DMS114 treated with DMSO at 0.1 percent for 48 hours (cell line): Measurements from ENCODE around the gene XXYLT1.

Experiments
- DNase-seq: peaks from one replicate; lab custom pipeline; 2025; ENCODE audit not compliant: unreplicated experiment; lab: John Stamatoyannopoulos, UW

Gene XXYLT1

DNA sequence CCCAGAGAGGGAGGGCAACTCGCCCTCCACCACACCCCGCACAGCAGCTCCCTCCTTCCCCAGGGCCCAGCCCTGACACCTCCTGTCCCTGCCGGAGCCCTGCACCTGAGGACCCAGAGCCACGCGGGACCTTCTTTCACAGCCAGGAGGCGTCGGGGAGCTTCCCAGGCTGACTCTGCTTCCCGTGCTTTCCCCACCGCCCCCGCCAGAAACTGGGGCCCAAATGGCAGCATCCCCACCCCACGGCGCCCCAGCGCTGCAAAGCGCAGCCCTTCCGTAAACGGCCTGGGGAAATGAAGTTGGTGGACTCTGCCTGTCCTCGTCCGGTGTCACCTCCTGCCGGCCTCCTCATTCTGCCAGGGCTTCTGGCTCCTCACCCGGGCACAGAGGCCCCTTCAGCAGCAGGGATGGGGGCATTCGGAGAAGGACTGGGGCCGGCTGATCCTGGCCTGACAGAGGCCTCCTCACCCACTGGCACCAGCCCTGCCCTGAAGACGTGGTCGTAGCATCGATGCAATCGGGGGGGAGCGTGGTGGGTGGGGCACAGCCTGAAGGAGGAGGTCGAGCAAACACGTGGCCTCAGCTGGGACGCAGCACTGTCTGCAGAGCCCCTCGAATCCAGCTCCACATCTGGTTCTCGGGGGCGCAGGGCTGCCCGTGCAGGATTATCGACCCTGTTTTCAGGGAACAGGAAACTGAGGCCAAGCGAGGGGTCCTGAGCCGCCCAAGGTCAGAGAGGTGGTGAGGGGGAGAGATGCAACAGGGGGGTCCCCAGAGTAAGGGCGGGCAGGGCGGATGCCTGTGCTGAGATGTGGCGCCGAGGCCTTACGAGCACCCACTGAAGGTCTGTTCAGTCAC, 235.4 kb downstream of the XXYLT1 start:
- DNase-seq, result no peak

DNA sequence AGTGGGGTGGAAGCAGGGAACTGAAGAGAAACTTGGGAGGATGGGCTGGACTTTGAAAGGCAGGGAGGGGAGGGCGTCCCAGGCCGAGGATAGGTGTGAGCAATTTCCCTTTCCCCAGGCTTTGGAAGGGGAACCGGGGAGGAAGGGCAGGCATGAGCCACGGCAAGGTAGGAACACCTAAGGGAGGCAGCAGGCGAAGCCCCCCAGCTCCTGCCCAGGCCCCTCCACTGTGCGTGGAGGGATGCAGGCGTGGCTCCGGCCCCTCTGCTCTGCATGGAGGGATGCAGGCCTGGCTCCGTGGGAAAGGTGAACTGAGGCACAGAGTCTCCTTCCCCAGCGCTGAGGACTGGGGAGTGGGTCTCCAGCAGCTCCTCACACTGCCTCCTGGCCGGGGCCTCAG, 236.4 kb downstream of the XXYLT1 start:
- DNase-seq, result no peak

DNA sequence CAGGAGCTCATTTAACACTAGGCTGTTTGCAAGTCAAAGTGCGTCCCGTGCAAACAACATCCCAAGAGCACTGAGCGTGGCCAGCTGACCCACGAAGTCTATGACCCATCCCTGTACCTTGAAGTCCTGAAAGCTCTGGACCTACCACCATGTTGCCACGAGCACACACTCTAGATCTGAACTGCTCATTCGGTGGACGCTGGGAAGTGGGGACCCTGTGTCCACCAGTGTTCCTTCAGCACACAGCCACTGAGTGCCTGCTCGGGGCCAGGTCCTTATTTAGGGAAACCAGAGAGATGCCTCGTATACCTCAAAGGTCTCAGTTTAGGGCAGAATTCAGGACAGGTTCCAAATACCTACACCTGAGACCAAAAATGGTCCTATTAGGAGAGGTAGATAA, 236.9 kb downstream of the XXYLT1 start:
- no peak for DNase-seq

DNA sequence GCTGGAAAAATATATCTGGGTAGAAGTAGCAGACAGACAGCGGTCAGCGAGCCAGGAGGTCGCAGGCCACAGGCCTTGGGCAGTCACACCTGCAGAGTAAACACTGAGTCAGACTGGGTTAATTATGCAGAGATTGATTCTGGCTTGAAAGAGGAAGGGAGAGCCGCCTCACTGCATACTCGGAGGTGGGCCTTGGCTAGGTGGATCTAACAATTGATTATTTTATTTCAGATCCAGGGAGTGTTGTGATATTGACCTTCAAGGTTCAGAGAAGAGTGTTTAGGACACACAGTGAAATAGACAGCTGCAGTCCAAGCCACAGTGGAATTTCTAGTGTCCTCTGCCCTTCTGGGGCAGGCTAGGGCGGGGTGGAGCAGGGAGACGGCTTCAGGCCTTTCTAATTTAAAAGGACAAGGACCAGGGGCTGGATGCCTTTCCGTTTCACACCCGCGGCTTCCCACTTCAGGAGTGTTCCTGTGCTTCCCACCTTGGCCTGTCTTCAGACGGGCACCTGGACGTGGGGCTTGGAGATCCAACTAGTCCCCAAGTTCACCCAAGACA, 237.3 kb downstream of the XXYLT1 start:
- no peak for DNase-seq

DNA sequence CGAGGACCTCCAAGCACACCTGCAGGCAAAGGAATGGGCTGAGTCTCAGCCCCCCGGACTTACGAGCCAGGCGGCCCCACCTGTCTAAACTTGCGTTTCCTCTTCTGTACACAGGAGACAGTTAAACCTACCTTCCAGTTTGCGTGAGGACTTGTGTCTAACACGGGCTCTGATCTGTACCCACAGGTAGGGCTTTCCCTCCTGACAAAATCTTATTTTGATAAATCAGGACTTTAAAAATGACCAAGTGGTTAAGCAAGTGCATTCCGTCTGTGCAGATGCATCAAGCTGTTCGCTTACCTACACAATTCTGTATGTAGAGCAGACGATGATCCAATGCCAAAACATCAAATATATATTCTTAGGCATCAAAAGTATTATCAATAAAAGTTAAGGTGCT, 238.0 kb downstream of the XXYLT1 start:
- DNase-seq, result no peak

DNA sequence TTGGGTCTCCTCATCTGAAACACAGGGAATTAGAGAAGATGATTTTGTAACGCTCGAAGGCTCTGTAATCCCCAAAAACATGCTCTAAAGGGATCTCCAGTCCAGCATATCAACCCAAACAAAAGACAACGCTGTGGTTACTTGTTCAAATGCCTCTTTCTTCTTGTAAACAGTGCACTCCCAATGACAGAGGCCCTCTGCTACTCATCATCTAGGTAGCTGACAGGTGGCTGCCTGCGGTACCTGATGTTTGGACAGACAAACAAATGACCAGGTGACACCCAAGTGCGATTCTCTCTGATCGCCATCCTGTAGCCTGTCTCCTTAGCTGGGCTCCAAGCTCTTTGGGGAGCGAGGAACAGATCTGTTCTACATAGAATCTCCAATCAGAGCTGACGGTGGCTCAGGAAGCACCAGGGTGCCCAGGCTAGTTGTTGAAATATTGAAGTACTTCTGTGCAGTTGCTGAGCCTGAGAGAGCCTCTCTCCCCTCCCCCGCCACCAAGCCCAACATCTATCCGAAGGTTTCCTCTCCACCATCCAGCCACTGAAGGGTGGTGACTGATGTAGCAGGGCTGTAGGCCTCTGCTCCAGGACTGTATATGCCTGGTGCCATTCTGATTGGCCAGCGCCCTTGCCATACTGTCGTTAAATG, 238.7 kb downstream of the XXYLT1 start:
- no peak for DNase-seq

DNA sequence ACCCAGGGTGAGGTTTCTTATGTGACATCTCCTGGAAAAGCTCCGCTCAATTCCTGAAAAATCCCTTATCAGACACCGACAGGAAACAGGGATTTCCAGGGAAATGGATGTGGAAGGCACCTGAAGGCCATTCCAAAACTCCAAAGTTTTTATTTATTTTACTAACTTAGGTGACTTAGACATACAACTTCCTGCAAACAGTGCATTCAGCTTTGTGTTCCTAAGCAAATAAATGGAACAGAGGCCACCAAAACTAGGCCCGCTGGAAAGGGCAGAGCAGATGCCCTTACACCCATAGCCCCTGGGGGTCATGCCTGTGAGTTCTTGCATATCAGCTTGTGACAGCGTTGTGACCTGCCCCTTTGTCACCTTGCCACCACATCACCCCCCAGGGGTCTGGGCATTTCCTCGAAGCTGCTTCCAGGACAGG, 239.4 kb downstream of the XXYLT1 start:
- no peak for DNase-seq

DNA sequence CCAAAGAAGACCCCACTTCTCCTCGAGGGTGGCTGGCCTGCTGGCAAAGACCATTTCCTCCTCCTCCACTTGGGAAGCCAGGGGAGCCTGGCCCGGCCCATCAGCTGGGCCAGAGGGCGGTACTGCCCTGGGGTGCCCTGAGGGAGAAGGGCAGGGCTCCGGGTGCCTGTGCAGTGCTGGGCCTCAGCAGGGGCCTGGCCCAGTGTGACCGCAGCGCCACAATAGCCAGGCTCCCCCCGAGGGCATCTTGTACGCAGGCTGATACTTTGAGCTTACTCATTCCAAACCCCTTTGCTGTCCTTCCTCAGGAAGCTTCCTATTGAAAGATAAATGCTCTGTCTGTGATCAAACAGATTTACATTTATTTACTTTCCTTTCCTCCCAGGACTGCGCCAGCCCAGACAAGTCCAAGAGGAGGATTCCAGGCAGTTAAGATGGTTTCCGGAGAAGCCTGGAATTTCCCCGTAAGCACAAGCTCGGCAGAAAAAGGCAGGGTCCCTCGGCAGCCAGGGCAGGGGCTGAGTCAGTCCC, 240.1 kb downstream of the XXYLT1 start:
- no peak for DNase-seq

DNA sequence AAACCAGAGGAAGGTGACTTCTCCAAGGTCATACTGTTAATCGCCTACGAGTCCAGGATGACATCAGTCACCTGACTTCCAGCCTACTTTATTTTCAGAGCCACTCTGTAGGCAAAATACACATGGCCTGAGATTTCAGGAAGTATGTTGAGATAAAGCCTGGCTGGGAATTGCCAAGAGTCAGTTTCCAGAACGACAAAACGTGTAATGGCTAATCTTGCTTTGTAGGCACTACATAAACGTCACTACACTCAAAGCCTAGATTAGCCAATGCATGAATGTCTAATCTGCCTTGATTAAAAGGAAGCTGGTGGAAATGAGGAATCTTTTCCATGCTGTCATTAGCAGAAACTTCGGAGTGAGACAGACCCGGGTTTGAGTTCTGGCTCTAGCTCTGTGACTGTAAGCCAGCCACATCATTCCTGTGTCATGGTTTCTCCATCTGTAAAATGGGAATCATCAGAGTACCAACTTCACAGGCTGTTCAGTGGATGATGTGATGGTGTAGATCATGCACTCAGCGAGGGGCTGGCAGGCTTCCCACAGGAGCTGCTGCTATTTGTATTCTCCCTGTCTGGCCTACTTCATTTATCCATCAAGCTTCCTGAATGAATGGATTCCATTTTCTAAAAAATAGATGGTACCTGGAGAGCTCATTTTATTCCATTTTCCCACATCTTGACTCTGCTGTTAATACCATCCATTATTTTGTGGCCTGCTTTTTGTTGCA, 241.9 kb downstream of the XXYLT1 start:
- no peak for DNase-seq

DNA sequence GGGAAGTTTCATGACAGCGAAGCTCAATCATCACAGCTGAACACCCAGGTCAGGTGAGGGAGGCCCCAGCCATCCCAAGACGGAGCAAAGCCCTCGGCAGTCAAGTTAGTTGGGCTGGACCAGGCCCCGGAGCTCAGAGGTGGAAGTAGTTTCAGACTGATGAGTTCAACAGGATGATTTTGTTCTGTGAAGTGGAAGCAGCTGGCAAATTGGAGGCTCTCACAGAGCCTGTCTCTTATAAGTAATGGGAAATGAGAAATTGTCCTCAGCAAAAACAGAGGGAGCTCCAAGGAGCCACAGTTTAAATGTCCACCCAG, 245.1 kb downstream of the XXYLT1 start:
- no peak for DNase-seq

DNA sequence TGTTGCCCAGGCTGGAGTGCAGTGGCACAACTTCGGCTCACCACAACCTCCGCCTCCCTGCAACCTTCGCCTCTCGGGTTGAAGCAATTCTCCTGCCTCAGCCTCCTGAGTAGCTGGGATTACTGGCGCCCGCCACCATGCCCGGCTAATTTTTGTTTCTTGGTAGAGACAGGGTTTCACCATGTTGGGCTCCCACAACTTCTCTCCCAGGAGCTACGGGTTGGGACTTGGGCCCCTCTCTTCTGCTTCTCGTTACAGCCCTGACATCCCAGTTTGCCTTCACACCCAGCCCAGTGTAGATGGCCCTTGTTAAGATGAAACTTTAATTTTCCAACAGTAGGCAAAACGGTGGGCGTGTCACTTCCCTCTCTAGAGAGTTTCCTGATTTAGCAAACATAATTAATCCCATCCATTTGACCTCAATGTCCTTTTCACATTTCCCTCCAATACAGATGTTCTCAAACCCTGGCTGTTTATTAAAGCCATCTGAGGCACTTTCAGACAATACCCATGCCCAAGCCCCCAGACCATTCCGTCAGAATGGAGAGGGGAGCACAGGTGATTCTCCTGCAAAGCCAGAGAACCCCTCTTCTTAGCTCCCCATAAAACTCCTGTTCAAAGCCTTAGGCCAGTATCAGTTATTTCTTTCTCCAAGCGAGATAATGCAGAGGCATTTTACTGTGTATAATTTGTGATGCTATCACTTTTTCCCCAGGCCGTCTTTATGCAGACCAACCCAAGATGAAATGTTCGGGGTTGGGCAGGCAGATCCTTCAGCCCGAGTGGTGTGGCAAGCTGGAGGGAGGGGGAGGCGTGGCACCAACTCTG, 245.7 kb downstream of the XXYLT1 start:
- no peak for DNase-seq

DNA sequence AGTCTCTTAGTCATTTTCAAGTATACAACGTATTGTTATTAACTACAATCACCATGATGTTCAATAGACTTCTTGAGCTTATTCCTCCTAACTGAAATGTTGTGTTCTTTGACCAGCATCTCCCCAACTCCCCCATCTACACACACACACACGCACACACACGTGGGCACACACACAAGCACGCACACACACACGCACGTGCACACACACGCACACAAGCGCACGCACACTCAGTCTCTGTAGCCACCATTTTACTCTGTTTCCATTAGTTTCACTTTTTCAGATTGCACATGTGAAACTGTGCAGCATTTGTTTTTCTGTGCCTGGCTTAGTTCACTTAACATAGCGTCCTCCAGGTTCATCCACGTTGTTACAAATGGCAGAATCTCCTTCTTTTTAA, 247.0 kb downstream of the XXYLT1 start:
- no peak for DNase-seq

DNA sequence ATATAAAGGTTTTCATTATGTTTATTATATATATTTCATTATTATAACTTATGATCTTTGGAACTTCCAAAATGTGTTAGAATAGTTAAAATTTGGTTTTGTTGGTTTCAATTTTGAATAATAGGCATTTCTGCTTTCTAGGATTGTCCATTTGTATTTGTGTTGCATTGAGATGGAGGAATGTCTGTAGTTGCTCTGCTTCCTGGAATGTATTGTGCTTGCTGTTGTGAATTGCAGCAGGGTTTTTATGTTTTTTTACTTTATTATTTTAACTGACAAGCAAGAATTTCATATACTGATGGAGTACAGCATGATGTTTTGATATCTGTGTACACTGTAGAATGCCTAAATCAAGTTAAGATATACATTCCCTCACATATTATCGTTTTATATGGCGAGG, 247.4 kb downstream of the XXYLT1 start:
- DNase-seq, result no peak

DNA sequence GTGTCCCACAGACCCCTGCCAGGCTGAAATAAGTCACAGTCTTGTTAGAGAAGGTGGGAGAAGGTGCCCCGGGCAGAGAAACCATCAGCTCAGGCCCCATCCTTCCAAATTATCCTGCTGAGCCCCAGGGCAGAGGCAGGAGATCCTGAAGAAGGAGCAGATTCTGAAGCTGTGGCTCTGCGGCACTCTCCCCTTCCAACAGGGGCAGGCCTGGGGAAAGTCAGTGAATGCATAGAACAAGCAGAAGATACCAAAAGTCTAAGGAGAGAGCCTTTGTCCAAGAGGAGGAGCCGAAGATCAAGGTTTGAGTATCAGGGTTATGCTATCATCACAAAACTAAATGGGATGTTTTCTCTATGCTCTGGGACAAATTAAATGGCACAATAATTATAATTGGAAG, 249.3 kb downstream of the XXYLT1 start:
- no peak for DNase-seq

DNA sequence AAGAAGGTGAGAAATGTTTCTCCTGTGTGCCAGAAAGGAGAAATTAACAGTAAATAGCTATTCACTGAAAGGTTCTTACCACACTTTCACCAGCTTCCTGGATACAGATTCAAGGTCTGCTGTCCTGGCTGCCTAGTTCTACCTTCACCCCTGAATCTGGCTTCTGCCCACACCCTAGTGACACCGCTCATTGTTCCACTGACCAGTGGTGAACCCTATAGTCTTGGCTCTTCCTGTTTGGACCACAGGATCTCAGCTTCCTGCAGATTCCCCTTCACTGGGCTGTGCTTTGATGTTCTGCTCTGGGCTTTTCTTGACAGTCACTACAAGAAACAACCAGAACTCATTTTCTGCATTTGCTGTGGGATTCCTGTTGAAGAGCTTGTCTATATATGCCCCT, 250.0 kb downstream of the XXYLT1 start:
- DNase-seq, result no peak

DNA sequence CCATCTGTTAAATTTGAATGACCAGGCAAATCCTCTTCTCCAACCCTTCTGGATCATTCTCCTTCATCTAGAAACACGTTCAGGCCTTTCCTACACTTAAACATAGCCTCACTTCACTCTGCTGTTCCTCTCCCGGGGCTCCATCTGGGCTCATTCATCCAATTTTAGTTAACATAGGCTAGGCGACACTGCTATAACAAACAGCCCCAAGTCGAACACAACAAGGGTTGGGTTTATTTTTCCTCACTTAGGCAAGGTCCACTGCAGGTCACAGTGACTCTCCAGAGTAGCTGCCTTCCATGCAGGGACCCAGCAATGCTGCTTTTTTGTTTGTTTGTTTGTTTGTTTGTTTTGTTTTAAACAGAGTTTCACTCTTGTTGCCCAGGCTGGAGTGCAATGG, 250.8 kb downstream of the XXYLT1 start:
- DNase-seq, result no peak

DNA sequence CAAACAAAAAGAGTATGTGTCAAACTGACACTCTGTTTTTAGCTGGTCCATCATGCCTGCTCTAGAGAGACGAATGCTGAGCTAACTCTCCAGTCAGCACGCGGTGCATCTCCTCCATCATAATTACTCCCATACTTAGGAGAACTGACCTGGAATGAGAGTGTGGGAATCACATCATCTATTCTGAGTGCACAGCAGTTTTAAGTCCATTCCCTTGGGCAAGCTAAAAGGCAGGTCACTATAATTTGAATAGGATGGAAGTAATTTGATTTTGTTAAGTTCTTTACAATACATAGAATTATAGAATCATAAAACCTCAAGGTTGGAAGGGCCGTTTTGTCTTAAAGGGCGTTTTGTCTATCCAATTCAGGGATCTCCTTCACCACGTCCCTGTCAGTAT, 251.6 kb downstream of the XXYLT1 start:
- no peak for DNase-seq
